Body of pancreas (tissue), 4 donors: Measurements from ENCODE around the gene RAC3. TPM values are rescaled to one million over a fixed set of nuclear protein-coding genes. Genes with fewer than 3 reads are reported as not detected.

ENCODE experiments used
- ATAC-seq: fragments of 150-250 bp; one replicate; pipeline ENCODE4 v1.9.1; 2016
- DNase-seq, 4 donors: peaks; one replicate each; pipeline ENCODE4 v3.0.0-alpha.2; 2019
- H3K27ac ChIP-seq, 4 donors: fragments of 200-600 bp; sonication (generic); 1 replicate in 3 of 4; 2 replicates in 1 of 4; pipeline versions ENCODE4 v1.5.1 to v1.6.1; 2016 to 2019; ENCODE audit warnings: mild to moderate bottlenecking in 1 of 4, mixed read lengths in 1 of 4, moderate library complexity in 1 of 4
- H3K27me3 ChIP-seq, 2 donors: fragments of 200-600 bp; sonication (generic); one replicate each; pipeline ENCODE4 v1.6.0; 2016; ENCODE audit warnings: mild to moderate bottlenecking in 1 of 2
- H3K36me3 ChIP-seq, 2 donors: fragments of 200-600 bp; sonication (generic); replicated peaks in 1 of 2; 2 replicates each; pipeline ENCODE4 v1.5.1; 2016; ENCODE audit warnings: low read depth in 2 of 2; ENCODE audit not compliant: insufficient read depth in 1 of 2
- H3K4me1 ChIP-seq: fragments of 200-600 bp; sonication (generic); one replicate; pipeline ENCODE4 v1.6.0; 2016
- H3K4me3 ChIP-seq, 2 donors: fragments of 200-600 bp; sonication (generic); 1 replicate in 1 of 2; 2 replicates in 1 of 2; pipeline ENCODE4 v1.5.1; 2016 to 2019
- H3K9me3 ChIP-seq, 3 donors: fragments of 200-600 bp; sonication (generic); 1 replicate in 2 of 3; 2 replicates in 1 of 3; pipeline ENCODE4 v1.5.1; 2016
- POLR2A ChIP-seq, 3 donors: fragments of 450-650 bp; IDR thresholded peaks; one replicate each; pipeline ENCODE4 v1.6.1; 2016; ENCODE audit warnings: antibody characterized with exemption in 3 of 3, mild to moderate bottlenecking in 2 of 3
- WGBS, 2 donors: methylation state at CpG; one replicate each; pipeline ENCODE4 v1.1.5; 2017; 5-methylcytosine and 5-hydroxymethylcytosine counted together
- intact Hi-C: fragments of 100-400 bp; cut with DNase I; formaldehyde crosslinking; loops from one replicate; pipeline ENCODE4 v1.15.1; 2023
- total RNA-seq, 2 donors: library from RNA; depleted of rRNA; stranded (reverse); fragments of >200 nt; gene quantifications; one replicate each; pipeline ENCODE4 v1.1.0, GENCODE V29; 2016
- TF ChIP-seq, protein P1 (sequence below), 7 experiments: fragments of 450-650 bp in 4 of 7; fragments of 200-600 bp in 3 of 7; sonication (generic) in 3 of 7; IDR thresholded peaks; one replicate each; pipeline ENCODE4 v1.5.1; 2016 to 2019; ENCODE audit warnings: antibody characterized with exemption in 7 of 7

The RAC3 gene
- total RNA-seq, 2 donors from 2014 or later = 3.1 TPM; not detected in 1

DNA sequence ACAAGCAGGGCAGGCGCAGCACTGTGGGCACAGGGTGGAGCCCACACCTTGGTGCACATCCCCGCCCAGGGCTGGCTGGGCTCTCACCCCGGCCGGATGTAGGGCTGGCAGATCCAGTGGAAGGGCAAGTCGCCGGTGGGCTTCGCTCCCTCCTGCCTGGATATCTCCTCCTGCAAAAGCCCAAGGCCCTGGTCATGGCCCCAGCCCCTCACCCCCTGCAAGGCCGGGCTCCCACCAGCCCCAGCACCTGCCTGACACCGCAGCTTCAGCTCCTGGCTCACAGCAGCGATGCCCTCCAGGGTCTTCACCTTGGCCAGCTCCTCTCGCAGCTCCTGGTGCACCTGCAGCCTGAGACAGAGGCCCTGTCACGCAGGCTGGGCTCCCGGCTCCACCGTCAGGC is 29.1 kb downstream of the RAC3 start:
- TF ChIP-seq POLR2A (IDR thresholded peaks at IDR 0.05) = no peak
- TF ChIP-seq, protein P1, sequence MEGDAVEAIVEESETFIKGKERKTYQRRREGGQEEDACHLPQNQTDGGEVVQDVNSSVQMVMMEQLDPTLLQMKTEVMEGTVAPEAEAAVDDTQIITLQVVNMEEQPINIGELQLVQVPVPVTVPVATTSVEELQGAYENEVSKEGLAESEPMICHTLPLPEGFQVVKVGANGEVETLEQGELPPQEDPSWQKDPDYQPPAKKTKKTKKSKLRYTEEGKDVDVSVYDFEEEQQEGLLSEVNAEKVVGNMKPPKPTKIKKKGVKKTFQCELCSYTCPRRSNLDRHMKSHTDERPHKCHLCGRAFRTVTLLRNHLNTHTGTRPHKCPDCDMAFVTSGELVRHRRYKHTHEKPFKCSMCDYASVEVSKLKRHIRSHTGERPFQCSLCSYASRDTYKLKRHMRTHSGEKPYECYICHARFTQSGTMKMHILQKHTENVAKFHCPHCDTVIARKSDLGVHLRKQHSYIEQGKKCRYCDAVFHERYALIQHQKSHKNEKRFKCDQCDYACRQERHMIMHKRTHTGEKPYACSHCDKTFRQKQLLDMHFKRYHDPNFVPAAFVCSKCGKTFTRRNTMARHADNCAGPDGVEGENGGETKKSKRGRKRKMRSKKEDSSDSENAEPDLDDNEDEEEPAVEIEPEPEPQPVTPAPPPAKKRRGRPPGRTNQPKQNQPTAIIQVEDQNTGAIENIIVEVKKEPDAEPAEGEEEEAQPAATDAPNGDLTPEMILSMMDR (IDR thresholded peaks at IDR 0.05) = no peak
- DNase-seq = no peak
- Histone ChIP-seq H3K4me1 (peaks cover 23% of the 10 kb centered on the region), H3K27ac (no peak overlapping the region), H3K9me3 (no peaks in the 10 kb centered on the region), H3K27me3 (no peaks in the 10 kb centered on the region), H3K4me3 (no peak overlapping the region), H3K36me3 (peaks cover 3 to 22% of the 10 kb centered on the region in 2 donors)
- no peak for ATAC-seq
- WGBS, 2 donors = 90 to 92% methylated on average over 4 to 14 of the region's 14 CpGs
- intact Hi-C loops = no loop called here

DNA sequence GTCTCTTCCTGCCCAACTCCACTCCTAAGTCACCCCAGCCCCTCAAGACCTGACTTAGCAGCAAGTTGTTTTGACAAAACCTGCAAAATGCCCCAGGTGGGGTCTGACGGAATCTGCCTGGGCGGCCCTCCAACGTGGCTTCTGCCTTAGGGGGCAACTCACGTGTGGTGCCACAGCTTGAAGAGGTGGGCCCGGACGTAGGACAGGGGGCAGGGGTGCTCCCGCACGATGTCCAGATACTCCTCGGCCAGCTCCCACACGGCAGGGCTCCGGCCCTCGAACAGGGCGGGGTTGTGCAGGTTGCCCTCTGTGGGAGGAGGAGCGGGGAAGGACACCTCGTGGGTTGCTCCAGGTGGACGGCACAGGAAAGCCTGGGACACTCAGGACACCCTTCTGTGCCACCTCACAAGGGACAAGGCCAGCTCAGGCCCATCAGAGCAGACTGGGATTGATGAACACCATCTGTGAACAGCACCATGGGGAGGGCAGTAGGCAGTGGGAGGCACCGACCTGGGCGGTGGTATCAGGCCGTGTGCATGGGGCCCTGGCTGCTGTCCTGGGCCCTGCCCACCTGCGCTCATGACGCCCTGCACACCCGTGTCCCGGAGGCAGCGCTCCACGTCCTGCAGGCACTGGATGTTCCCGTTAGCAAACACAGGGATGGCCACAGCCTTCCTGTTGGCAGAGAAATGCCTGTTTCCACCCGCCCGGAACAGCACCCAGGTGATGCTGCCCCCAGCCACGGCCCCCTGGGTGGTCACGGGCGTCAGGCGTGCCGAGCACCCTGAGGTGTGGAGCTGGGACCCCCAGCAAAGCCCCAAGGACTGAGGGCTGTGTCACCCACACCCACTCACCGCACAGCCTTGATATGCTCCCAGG is 29.8 kb downstream of the RAC3 start:
- no peak for DNase-seq
- Histone ChIP-seq H3K36me3 (peaks cover 3 to 20% of the 10 kb centered on the region in 2 donors), H3K27me3 (no peaks in the 10 kb centered on the region), H3K9me3 (no peaks in the 10 kb centered on the region), H3K4me1 (peaks cover 28% of the 10 kb centered on the region), H3K4me3 (no peak overlapping the region), H3K27ac (no peak overlapping the region)
- ATAC-seq = no peak
- intact Hi-C loops = no loop called here
- TF ChIP-seq, protein P1 (IDR thresholded peaks at IDR 0.05) = no peak
- TF ChIP-seq POLR2A (IDR thresholded peaks at IDR 0.05) = no peak
- 85 to 94% methylated on average over 5 to 29 of the region's 34 CpGs for WGBS, 2 donors

DNA sequence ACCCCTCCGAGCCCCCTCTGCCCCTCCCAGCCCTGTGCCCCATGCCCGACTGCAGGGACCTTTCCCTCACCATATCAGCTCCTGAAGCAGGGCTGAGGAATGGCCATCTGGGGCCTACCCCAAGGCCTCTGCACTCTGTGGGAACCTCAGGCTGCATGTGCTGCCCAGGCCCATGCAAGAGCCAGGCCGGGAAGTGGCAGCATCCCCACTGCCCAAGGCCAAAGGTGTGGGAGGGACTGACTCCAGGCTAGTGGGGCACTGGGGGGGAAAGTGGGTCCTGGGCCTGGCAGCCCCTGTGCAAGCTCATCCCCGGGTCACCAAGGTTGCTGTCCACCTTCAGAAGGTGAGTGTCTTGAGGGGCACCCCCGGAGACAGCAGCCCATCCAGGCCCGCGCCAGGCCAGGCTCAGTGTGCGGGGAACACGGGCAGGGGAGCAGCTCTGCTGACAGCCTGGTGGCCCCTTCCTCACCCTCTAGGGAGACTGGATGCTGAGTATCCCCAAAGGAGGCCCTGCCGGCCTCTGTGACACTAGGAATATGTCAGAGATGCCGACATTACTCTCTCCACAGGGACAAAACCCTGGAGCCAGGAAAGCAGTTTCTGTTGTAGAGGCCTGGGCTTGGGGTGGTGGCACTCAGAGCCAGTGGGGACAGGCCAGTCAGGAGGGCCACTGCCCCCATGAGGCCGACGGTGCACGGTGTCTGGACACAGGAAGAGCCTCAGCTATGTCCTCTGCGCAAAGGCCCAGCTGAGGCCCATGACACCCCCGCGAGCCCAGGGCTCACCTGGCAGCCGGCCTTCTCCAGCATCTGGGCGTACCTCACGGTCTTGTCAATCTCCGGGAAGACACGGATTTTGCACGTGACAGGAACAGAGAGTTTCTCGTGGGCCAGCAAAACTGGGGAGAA is 30.9 kb downstream of the RAC3 start:
- DNase-seq (no peak), ATAC-seq (no peak)
- TF ChIP-seq POLR2A (IDR thresholded peaks at IDR 0.05) = no peak
- TF ChIP-seq, protein P1 (IDR thresholded peaks at IDR 0.05) = no peak
- Histone ChIP-seq H3K36me3 (peaks cover 3 to 11% of the 10 kb centered on the region in 2 donors), H3K27me3 (no peaks in the 10 kb centered on the region), H3K27ac (no peak overlapping the region), H3K4me3 (no peak overlapping the region), H3K9me3 (no peaks in the 10 kb centered on the region), H3K4me1 (peaks cover 33% of the 10 kb centered on the region)
- WGBS, 2 donors = 69 to 83% methylated on average over 2 to 22 of the region's 24 CpGs
- intact Hi-C loops = no loop called here

DNA sequence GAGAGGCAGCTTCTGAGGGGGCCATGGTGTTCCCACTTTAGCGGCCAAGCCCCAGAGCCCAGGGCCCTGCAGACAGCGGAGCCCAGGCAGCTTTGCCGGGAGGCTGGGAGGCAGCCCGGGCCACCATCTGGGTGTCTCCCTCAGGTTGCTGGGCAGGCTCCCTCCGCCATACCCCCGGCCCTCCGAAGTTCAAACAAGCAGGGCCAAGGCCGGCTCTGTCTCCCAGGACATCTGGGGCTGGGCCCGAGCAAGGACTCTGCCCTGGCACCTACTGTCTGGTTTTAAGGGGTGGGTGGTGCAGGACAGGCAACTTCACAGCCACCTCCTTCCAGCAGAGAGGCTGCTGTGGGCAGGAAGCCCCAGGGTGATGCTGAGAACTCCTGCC is 31.5 kb downstream of the RAC3 start:
- DNase-seq = no peak
- Histone ChIP-seq H3K4me3 (no peak overlapping the region), H3K36me3 (peaks cover 3 to 9% of the 10 kb centered on the region in 2 donors), H3K4me1 (peaks cover 33% of the 10 kb centered on the region), H3K27me3 (no peaks in the 10 kb centered on the region), H3K9me3 (no peaks in the 10 kb centered on the region), H3K27ac (no peak overlapping the region)
- TF ChIP-seq POLR2A (IDR thresholded peaks at IDR 0.05) = no peak
- TF ChIP-seq, protein P1 (IDR thresholded peaks at IDR 0.05) = no peak
- 73 to 83% methylated on average over 4 to 8 of the region's 9 CpGs for WGBS, 2 donors
- ATAC-seq = no peak
- intact Hi-C loops = no loop called here
